Measurements from ENCODE around the gene AHDC1.
A peak's percentile ranks its signal among the peaks of the same experiment; 100 is the strongest.

GRCh38 chr1:27563591-27564471 lies 40.1 kb downstream of the AHDC1 start:
- TF ChIP-seq CTCF (IDR thresholded peaks at IDR 0.05) (no peak), POLR2A (IDR thresholded peaks at IDR 0.05) (no peak), EP300 (IDR thresholded peaks at IDR 0.05) (peak in 1 of 2 donors; percentile 8)
